Parathyroid adenoma (tissue), 2 donors: ENCODE measurements around the gene CTLA4.

ENCODE experiments used
- H2AFZ ChIP-seq: fragments of 300-600 bp; sonication (generic); one replicate; pipeline ENCODE4 v1.7.0; 2017; ENCODE audit warnings: antibody characterized with exemption, mild to moderate bottlenecking
- H3K27ac ChIP-seq: fragments of 300-600 bp; sonication (generic); one replicate; pipeline ENCODE4 v1.7.0; 2017
- H3K27me3 ChIP-seq: fragments of 300-600 bp; sonication (generic); one replicate; pipeline ENCODE4 v1.7.0; 2017; ENCODE audit warnings: low read length; ENCODE audit not compliant: control insufficient read depth, insufficient read depth
- H3K36me3 ChIP-seq: fragments of 300-600 bp; sonication (generic); one replicate; pipeline ENCODE4 v1.7.0; 2017; ENCODE audit warnings: low read length; ENCODE audit not compliant: control insufficient read depth, insufficient read depth
- H3K4me1 ChIP-seq: fragments of 300-600 bp; sonication (generic); one replicate; pipeline ENCODE4 v1.7.0; 2017; ENCODE audit warnings: control low read depth
- H3K4me2 ChIP-seq: fragments of 300-600 bp; sonication (generic); one replicate; pipeline ENCODE4 v1.7.0; 2017; ENCODE audit warnings: low read length
- H3K4me3 ChIP-seq: fragments of 300-600 bp; sonication (generic); one replicate; pipeline ENCODE4 v1.7.0; 2017; ENCODE audit warnings: low read depth, low read length
- H3K79me2 ChIP-seq: fragments of 300-600 bp; sonication (generic); one replicate; pipeline ENCODE4 v1.7.0; 2017; ENCODE audit warnings: control low read depth
- H3K9ac ChIP-seq: fragments of 300-600 bp; sonication (generic); one replicate; pipeline ENCODE4 v1.7.0; 2017; ENCODE audit warnings: mild to moderate bottlenecking
- H3K9me3 ChIP-seq: fragments of 300-600 bp; sonication (generic); one replicate; pipeline ENCODE4 v1.7.0; 2017; ENCODE audit warnings: low read length; ENCODE audit not compliant: control insufficient read depth
- CTCF ChIP-seq: fragments of 300-600 bp; sonication (generic); IDR thresholded peaks from one replicate; pipeline ENCODE4 v1.7.0; 2017; ENCODE audit warnings: antibody characterized with exemption, mild to moderate bottlenecking
- donor health status: primary hyperparathyroidism.

CTLA4 gene

GRCh38 chr2:203908797-203909185 lies 41.2 kb downstream of the CTLA4 start:
- H3K4me1 ChIP-seq, result no peaks in the 10 kb centered on the region

DNA sequence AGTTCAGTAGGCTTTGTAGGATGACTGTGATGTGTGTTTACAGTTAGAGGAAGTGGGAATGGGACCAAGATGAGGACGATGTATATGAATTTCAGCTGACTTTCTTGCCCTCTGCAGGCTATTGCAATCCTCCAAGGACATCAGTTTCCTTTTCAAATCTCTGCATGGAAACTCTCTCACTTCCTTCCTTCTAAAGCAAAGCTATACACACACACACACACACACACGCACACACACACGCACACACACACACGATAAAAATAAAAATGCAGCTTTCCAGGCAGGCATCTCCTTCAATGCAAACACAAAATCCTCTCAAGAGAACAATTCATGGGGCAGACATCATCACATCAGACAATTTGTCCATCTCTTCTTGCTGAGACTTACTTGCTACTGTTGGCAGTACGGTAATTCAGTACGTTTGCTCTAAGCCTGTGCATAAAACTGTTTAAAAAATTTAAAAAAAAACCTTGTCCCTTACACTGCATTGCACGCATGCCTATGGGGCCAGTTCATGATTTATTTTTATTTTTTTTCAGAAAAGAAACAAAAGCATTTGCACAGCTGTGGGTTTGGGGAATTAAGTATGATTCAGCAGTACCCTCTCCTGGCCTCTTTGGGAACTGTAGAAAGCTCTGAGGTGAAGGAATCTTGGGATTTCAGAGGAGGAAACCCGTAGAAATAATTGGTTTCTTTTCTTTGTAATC lies 41.8 kb downstream of the CTLA4 start:
- H2AFZ ChIP-seq, result peak overlapping the region; percentile 39
- no peak overlapping the region for H3K4me3 ChIP-seq
- no peaks in the 10 kb centered on the region for H3K36me3 ChIP-seq
- H3K4me1 ChIP-seq, result no peaks in the 10 kb centered on the region
- H3K27me3 ChIP-seq, result no peaks in the 10 kb centered on the region
- no peak overlapping the region for H3K27ac ChIP-seq
- no peaks in the 10 kb centered on the region for H3K79me2 ChIP-seq
- peak; percentile 53 for TF ChIP-seq CTCF
- peak overlapping the region; percentile 27 for H3K4me2 ChIP-seq
- no peaks in the 10 kb centered on the region for H3K9me3 ChIP-seq
- no peak overlapping the region for H3K9ac ChIP-seq

More at GRCh38 chr2:203908797-203909185, 41.2 kb downstream of the CTLA4 start:
- Histone ChIP-seq H3K27ac (no peak overlapping the region), H3K4me3 (no peak overlapping the region), H3K27me3 (no peaks in the 10 kb centered on the region), H3K79me2 (no peaks in the 10 kb centered on the region), H2AFZ (no peak overlapping the region), H3K36me3 (no peaks in the 10 kb centered on the region), H3K9me3 (no peaks in the 10 kb centered on the region), H3K9ac (no peak overlapping the region), H3K4me2 (no peak overlapping the region)
- no peak for TF ChIP-seq CTCF

GRCh38 chr2:203909974-203910373 lies 42.4 kb downstream of the CTLA4 start:
- H3K9me3 ChIP-seq, result no peaks in the 10 kb centered on the region
- no peaks in the 10 kb centered on the region for H3K4me1 ChIP-seq
- no peaks in the 10 kb centered on the region for H3K27me3 ChIP-seq
- H3K79me2 ChIP-seq, result no peaks in the 10 kb centered on the region
- H3K9ac ChIP-seq, result no peak overlapping the region
- H3K36me3 ChIP-seq, result no peaks in the 10 kb centered on the region
- H3K4me2 ChIP-seq, result peak overlapping the region; percentile 27
- H3K4me3 ChIP-seq, result no peak overlapping the region
- no peak for TF ChIP-seq CTCF
- peak overlapping the region; percentile 39 for H2AFZ ChIP-seq
- no peak overlapping the region for H3K27ac ChIP-seq

GRCh38 chr2:203913947-203914346 lies 46.4 kb downstream of the CTLA4 start:
- Histone ChIP-seq H3K4me1 (no peaks in the 10 kb centered on the region), H3K9me3 (no peaks in the 10 kb centered on the region), H3K4me3 (no peak overlapping the region), H3K27ac (no peak overlapping the region), H3K36me3 (no peaks in the 10 kb centered on the region), H3K27me3 (no peaks in the 10 kb centered on the region), H3K4me2 (no peak overlapping the region), H3K79me2 (no peaks in the 10 kb centered on the region), H3K9ac (no peak overlapping the region), H2AFZ (peak overlapping the region; percentile 42)
- TF ChIP-seq CTCF, result no peak
